Astrocyte of the hippocampus (primary cell): ENCODE data around the gene QKI.

ENCODE experiments used
- DNase-seq: peaks from one replicate; pipeline ENCODE4 v3.0.0; 2011; ENCODE audit warnings: low read depth, low spot score

Gene QKI

GRCh38 chr6:163486821-163487220 lies 72.3 kb downstream of the QKI start:
- no peak for DNase-seq

GRCh38 chr6:163487606-163488005 lies 73.1 kb downstream of the QKI start:
- no peak for DNase-seq

GRCh38 chr6:163489584-163489983 lies 75.1 kb downstream of the QKI start:
- peak; percentile 22 for DNase-seq

- peak; percentile 80 for DNase-seq
These were observed 76.5 kb downstream of the QKI start for GRCh38 chr6:163490826-163491577.

- DNase-seq, result no peak
These were observed 77.3 kb downstream of the QKI start for GRCh38 chr6:163491737-163492300.

- DNase-seq, result no peak
These were observed 79.8 kb downstream of the QKI start for GRCh38 chr6:163494279-163494727.

GRCh38 chr6:163496205-163496604 lies 81.7 kb downstream of the QKI start:
- DNase-seq, result no peak

- DNase-seq, result no peak
These were observed 85.6 kb downstream of the QKI start for GRCh38 chr6:163500105-163500504.

- DNase-seq, result no peak
These were observed 86.5 kb downstream of the QKI start for GRCh38 chr6:163501026-163501425.

- DNase-seq, result no peak
These were observed 86.9 kb downstream of the QKI start for GRCh38 chr6:163501439-163501838.

GRCh38 chr6:163504984-163505640 lies 90.6 kb downstream of the QKI start:
- no peak for DNase-seq

GRCh38 chr6:163507965-163508364 lies 93.4 kb downstream of the QKI start:
- no peak for DNase-seq

- DNase-seq, result no peak
These were observed 98.5 kb downstream of the QKI start for GRCh38 chr6:163513003-163513402.

- DNase-seq, result no peak
These were observed 99.2 kb downstream of the QKI start for GRCh38 chr6:163513570-163514166.

- no peak for DNase-seq
These were observed 102.4 kb downstream of the QKI start for GRCh38 chr6:163516908-163517307.

- DNase-seq, result no peak
These were observed 106.4 kb downstream of the QKI start for GRCh38 chr6:163520956-163521355.

- no peak for DNase-seq
These were observed 107.5 kb downstream of the QKI start for GRCh38 chr6:163522033-163522432.

GRCh38 chr6:163525926-163526325 lies 111.4 kb downstream of the QKI start:
- no peak for DNase-seq

GRCh38 chr6:163526346-163526745 lies 111.8 kb downstream of the QKI start:
- DNase-seq, result no peak

- DNase-seq, result no peak
These were observed 112.8 kb downstream of the QKI start for GRCh38 chr6:163527291-163527690.

GRCh38 chr6:163529605-163530004 lies 115.1 kb downstream of the QKI start:
- DNase-seq, result peak; percentile 85

- no peak for DNase-seq
These were observed 115.9 kb downstream of the QKI start for GRCh38 chr6:163530406-163530805.
